K562 (cell line): ENCODE measurements around the gene NOC4L. TPM values are rescaled to one million over a fixed set of nuclear protein-coding genes. Genes with fewer than 3 reads are reported as not detected.

Experiments
- ATAC-seq: fragments of 200-7000 bp; cut with Tn5 transposase; 3 replicates; pipeline ENCODE4 v1.9.1; 2020; ENCODE audit warnings: moderate library complexity
- BruUV-seq: library from RNA; stranded (reverse); fragments of 400-500 nt; replicated peaks from 2 replicates; lab custom pipeline; 2021; lab: Mats Ljungman, UMichigan
- CTCF ChIA-PET: fragments of 300-600 bp; formaldehyde crosslinking; extraction: SDS; loops from one replicate; lab custom pipeline; 2021; ENCODE audit warnings: low intra/inter-chr PET ratio; lab: Yijun Ruan, JAX
- POLR2A ChIA-PET: fragments of 300-600, 350-650 bp; sonication (Branson Sonifier 250); formaldehyde crosslinking; extraction: SDS; loops from one replicate; lab custom pipeline; 2021; ENCODE audit warnings: antibody characterized with exemption, inconsistent platforms; lab: Yijun Ruan, JAX
- DNase-seq, 4 experiments: peaks; one replicate each; pipeline versions ENCODE4 v3.0.0 to v3.0.0-alpha.2; 2011 to 2018; ENCODE audit warnings: low spot score in 3 of 4, mixed read lengths in 3 of 4; ENCODE audit errors: extremely low read depth in 1 of 4
- FAIRE-seq: peaks from 2 replicates; lab custom pipeline; 2011; peaks lifted over from hg19 to GRCh38; lab: Jason Lieb, UNC
- H2AFZ ChIP-seq: 2 replicates; pipeline ENCODE4 v1.6.0; 2011; ENCODE audit warnings: low read depth, low read length, control low read depth, inconsistent platforms
- H3K27ac ChIP-seq: fragments of 200-600 bp; 3 replicates; pipeline ENCODE4 v1.8.0; 2011; ENCODE audit warnings: low read depth, mild to moderate bottlenecking, control low read depth, inconsistent platforms, low read length, moderate library complexity, mixed read lengths; ENCODE audit errors: extremely low read depth
- H3K27me3 ChIP-seq, 2 experiments: fragments of 300-600 bp in 1 of 2; 2 replicates in 1 of 2; 3 replicates in 1 of 2; pipeline versions ENCODE4 v1.6.0 to v1.8.0; 2011; ENCODE audit warnings: inconsistent platforms in 2 of 2, low read length in 2 of 2, mild to moderate bottlenecking in 1 of 2, mixed read lengths in 1 of 2, moderate library complexity in 1 of 2; ENCODE audit not compliant: control insufficient read depth in 2 of 2, insufficient read depth in 2 of 2
- H3K36me3 ChIP-seq: fragments of 300-600 bp; 3 replicates; pipeline ENCODE4 v1.8.0; 2011; ENCODE audit warnings: mild to moderate bottlenecking, low read length, inconsistent platforms; ENCODE audit not compliant: control insufficient read depth, insufficient read depth
- H3K4me1 ChIP-seq, 2 experiments: fragments of 200-600 bp in 1 of 2; replicated peaks in 1 of 2; 2 replicates in 1 of 2; 3 replicates in 1 of 2; pipeline versions ENCODE4 v1.5.1 to v1.8.0; 2011; ENCODE audit warnings: inconsistent platforms in 2 of 2, low read length in 2 of 2, mild to moderate bottlenecking in 1 of 2, mixed read lengths in 1 of 2, moderate library complexity in 1 of 2; ENCODE audit not compliant: control insufficient read depth in 2 of 2, insufficient read depth in 2 of 2
- H3K4me2 ChIP-seq: 2 replicates; pipeline ENCODE4 v1.6.1; 2011; ENCODE audit warnings: low read length, control low read depth, inconsistent platforms, mixed read lengths; ENCODE audit not compliant: insufficient read depth
- H3K4me3 ChIP-seq: fragments of 200-600 bp; sonication (generic), shearing (Covaris generic); 2 replicates; pipeline ENCODE4 v1.5.1; 2016; ENCODE audit warnings: control low read depth, inconsistent platforms
- H3K79me2 ChIP-seq: fragments of 200-600 bp; 3 replicates; pipeline ENCODE4 v1.8.0; 2011; ENCODE audit warnings: low read length, inconsistent platforms; ENCODE audit not compliant: control insufficient read depth, insufficient read depth
- H3K9ac ChIP-seq, 2 experiments: 2 replicates each; pipeline versions ENCODE4 v1.6.0 to v1.6.1; 2011; ENCODE audit warnings: low read depth in 2 of 2, low read length in 2 of 2, control low read depth in 1 of 2, inconsistent platforms in 1 of 2, mild to moderate bottlenecking in 1 of 2, mixed read lengths in 1 of 2; ENCODE audit not compliant: insufficient read depth in 1 of 2
- H3K9me1 ChIP-seq: one replicate; pipeline ENCODE4 v1.6.0; 2011; ENCODE audit warnings: inconsistent platforms, mild to moderate bottlenecking, low read length, moderate library complexity; ENCODE audit not compliant: control insufficient read depth, insufficient read depth
- H3K9me3 ChIP-seq: replicated peaks from 2 replicates; pipeline ENCODE4 v1.5.1; 2011; ENCODE audit warnings: low read depth, low read length, inconsistent platforms; ENCODE audit not compliant: control insufficient read depth, insufficient read depth
- H4K20me1 ChIP-seq: replicated peaks from 2 replicates; pipeline ENCODE4 v1.6.1; 2011; ENCODE audit warnings: low read length, inconsistent platforms, mixed read lengths; ENCODE audit not compliant: control insufficient read depth, insufficient read depth
- POLR2G ChIP-seq: fragments of 200-400 bp; formaldehyde crosslinking; IDR thresholded peaks from 2 replicates; pipeline ENCODE4 v1.6.1; 2017; ENCODE audit warnings: low read depth, mild to moderate bottlenecking, antibody characterized with exemption, low read length, moderate library complexity
- RBFOX2 ChIP-seq: fragments of 200-400 bp; formaldehyde crosslinking; IDR thresholded peaks from 2 replicates; pipeline ENCODE4 v1.6.1; 2017; ENCODE audit warnings: low read depth, mild to moderate bottlenecking, low read length, moderate library complexity
- TBL1XR1 ChIP-seq, 2 experiments: IDR thresholded peaks; 2 replicates each; pipeline ENCODE4 v1.6.1; 2012; ENCODE audit warnings: improper control_type of control experiment in 2 of 2, low read length in 2 of 2, mild to moderate bottlenecking in 1 of 2
- WGBS: fragments of 100-300 bp; shearing (Covaris generic); methylation state at CpG from one replicate; pipeline ENCODE4 v1.1.6; 2016; ENCODE audit warnings: low coverage, mixed read lengths; ENCODE audit not compliant: insufficient coverage; ENCODE audit errors: missing lambda C conversion rate; 5-methylcytosine and 5-hydroxymethylcytosine counted together
- in situ Hi-C: fragments of 300-500 bp; cut with MboI; formaldehyde crosslinking; loops from 4 replicates; pipeline ENCODE4 v1.15.0; 2018; ENCODE audit warnings: inconsistent platforms, mixed read lengths
- intact Hi-C: fragments of 100-400 bp; cut with micrococcal nuclease; formaldehyde crosslinking; loops from 2 replicates; pipeline ENCODE4 v1.14.2; 2022
- polyA plus RNA-seq, 8 experiments: library from polyadenylated mRNA; depleted of rRNA in 4 of 8; stranded (reverse) in 5 of 8; unstranded in 3 of 8; fragments of >200 nt; fragmentation: Nextera tagmentation in 2 of 8; fragmentation: Illumina TruSeq in 1 of 8; extraction: Ambion mirVana in 2 of 8; extraction: Trizol in 1 of 8; gene quantifications; 2 replicates each; pipeline versions ENCODE4 v1.2.1 to v1.2.3, GENCODE V29; 2011 to 2014; ENCODE audit warnings: inconsistent platforms in 1 of 8, missing spikeins in 1 of 8
- total RNA-seq, 7 experiments: library from RNA; depleted of rRNA in 6 of 7; stranded (reverse); fragments of >200 nt in 6 of 7; fragmentation: Illumina TruSeq in 2 of 7; extraction: Trizol in 2 of 7; gene quantifications; 2 replicates each; pipeline versions ENCODE4 v1.2.1 to v1.2.3, GENCODE V29; 2011 to 2021; ENCODE audit warnings: low replicate concordance in 1 of 7

Gene NOC4L
- total and polyA plus RNA-seq, 9 of the 15 experiments (the other 6 are each of a cell fraction or from before 2014, with no cell fraction given): 1.3 to 77.0 (median 20.0) TPM

DNA sequence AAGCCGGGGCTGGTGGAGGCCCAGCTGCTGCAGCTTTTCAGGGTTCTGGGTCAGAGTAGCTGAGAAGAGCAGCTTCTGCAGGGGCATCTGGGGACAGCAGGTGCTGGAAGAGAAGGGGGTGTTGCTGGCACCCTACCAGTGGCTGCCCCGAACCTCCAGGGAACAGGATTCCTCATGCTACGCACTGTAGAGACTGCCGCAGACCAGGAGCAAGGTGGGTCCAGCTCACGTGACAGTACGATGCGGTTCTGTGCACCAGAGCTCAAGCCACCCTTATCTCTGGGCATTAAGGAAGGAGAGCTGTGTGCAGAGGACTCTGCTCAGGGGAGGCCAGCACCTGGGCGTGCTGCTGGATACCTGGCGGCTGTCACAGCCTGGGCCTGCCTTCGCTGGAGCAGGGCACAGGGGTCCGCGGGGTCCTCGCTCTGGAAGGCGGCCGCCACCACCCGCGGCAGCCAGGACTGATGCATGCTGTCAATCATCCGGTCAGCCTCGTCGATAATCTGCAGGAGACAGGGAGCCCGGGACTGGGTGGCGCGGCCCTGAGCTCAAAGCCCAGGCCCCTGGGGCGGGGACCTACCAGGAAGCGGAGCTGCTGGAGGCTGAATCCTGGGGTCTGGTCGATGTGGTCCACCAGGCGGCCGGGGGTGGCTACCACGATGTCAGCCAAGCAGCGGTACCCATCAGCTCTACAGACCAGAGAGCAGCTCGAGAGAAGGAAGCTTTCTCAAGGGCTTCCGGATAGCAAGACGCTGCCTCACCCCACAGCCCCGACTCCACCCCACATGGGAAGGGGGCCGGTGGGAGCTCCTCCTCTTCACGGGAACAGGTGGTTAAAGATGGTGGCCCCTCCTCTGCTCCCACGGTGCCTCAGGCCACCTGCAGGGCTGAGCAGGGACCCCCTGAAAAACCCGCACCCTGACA, 3.1 kb upstream of the NOC4L start:
- ATAC-seq (no peak), DNase-seq (no peak), FAIRE-seq (no peak)
- 93% methylated on average over 18 of the region's 38 CpGs for WGBS
- no TSS peak for BruUV-seq
- peaks cover 52% of the 10 kb centered on the region; the same call in 2 of the 3 replicates for H3K36me3 ChIP-seq
- no peak overlapping the region for H3K27ac ChIP-seq
- POLR2A ChIA-PET: interaction anchor here (0.6 to 0.9 kb wide), 3 partner anchors 19 to 27 kb away, joined by 3 to 4 read pairs (median 3); no protein-coding TSS in a partner anchor
- peaks cover 2% of the 10 kb centered on the region for H3K9me1 ChIP-seq
- H4K20me1 ChIP-seq: no peaks in the 10 kb centered on the region
- CTCF ChIA-PET: no interaction called here
- in situ Hi-C loops (no loop called here), intact Hi-C loops (no loop called here)
- no peaks in the 10 kb centered on the region for H3K27me3 ChIP-seq
- 0 out of 2 replicates have a peak, but pooled peaks have one; percentile 11 for TF ChIP-seq RBFOX2
- TF ChIP-seq POLR2G: peak; percentile 49
- TF ChIP-seq TBL1XR1 (IDR thresholded peaks at IDR 0.05; ENCODE audit: low read length in 2 of 2): no peak
- no peak overlapping the region for H2AFZ ChIP-seq
- peaks cover 43% of the 10 kb centered on the region for H3K79me2 ChIP-seq
- H3K9me3 ChIP-seq: no peaks in the 10 kb centered on the region
- H3K9ac ChIP-seq: no peak overlapping the region; a peak in 1 of 4 replicates
- no peak overlapping the region for H3K4me3 ChIP-seq
- H3K4me2 ChIP-seq: no peak overlapping the region
- H3K4me1 ChIP-seq: peaks cover 11 to 39% of the 10 kb centered on the region in 2 experiments; a peak in 4 of 5 replicates
